Kidney capillary endothelial cell (primary cell): Measurements from ENCODE around the gene WNK1.
"Not testable (repeated sequence)": the region's sequence is repeated elsewhere in the genome, so short reads cannot be mapped to it uniquely, and the experiment has no call there.

Experiments used
- DNase-seq: peaks from one replicate; pipeline ENCODE4 v3.0.0-alpha.2; 2018; ENCODE audit warnings: low spot score

WNK1 gene

GRCh38 chr12:751999-752694 lies at the start of gene WNK1:
WNK1 (plus strand) TSS chr12:752579; CDS start chr12:753566, 987 bp downstream.
- peak; percentile 96 for DNase-seq

- DNase-seq: no peak
Observed at GRCh38 chr12:704516-705242, 47.7 kb upstream of the WNK1 start.

GRCh38 chr12:708084-708483 lies 44.3 kb upstream of the WNK1 start:
- not testable (repeated sequence) for DNase-seq

- no peak for DNase-seq
Observed at GRCh38 chr12:709455-710020, 42.8 kb upstream of the WNK1 start.

GRCh38 chr12:712172-712863 lies 40.1 kb upstream of the WNK1 start:
- DNase-seq: no peak

- no peak for DNase-seq
Observed at GRCh38 chr12:713281-713875, 39.0 kb upstream of the WNK1 start.

GRCh38 chr12:716506-716905 lies 35.9 kb upstream of the WNK1 start:
- no peak for DNase-seq

- no peak for DNase-seq
Observed at GRCh38 chr12:718756-719102, 33.6 kb upstream of the WNK1 start.

- DNase-seq: no peak
Observed at GRCh38 chr12:720231-720941, 32.0 kb upstream of the WNK1 start.

GRCh38 chr12:724194-724855 lies 28.1 kb upstream of the WNK1 start:
- no peak for DNase-seq

- DNase-seq: no peak
Observed at GRCh38 chr12:725076-725475, 27.3 kb upstream of the WNK1 start.

GRCh38 chr12:726281-727140 lies 25.9 kb upstream of the WNK1 start:
- DNase-seq: no peak

GRCh38 chr12:727321-727720 lies 25.1 kb upstream of the WNK1 start:
- DNase-seq: no peak

- DNase-seq: no peak
Observed at GRCh38 chr12:728781-729180, 23.6 kb upstream of the WNK1 start.

- DNase-seq: no peak
Observed at GRCh38 chr12:729221-729620, 23.2 kb upstream of the WNK1 start.

- DNase-seq: no peak
Observed at GRCh38 chr12:730550-730949, 21.8 kb upstream of the WNK1 start.

GRCh38 chr12:737122-737739 lies 15.1 kb upstream of the WNK1 start:
- DNase-seq: no peak

- DNase-seq: no peak
Observed at GRCh38 chr12:738712-739111, 13.7 kb upstream of the WNK1 start.

GRCh38 chr12:739349-739748 lies 13.0 kb upstream of the WNK1 start:
- no peak for DNase-seq

- no peak for DNase-seq
Observed at GRCh38 chr12:740921-741320, 11.5 kb upstream of the WNK1 start.
